Activated CD4-positive, alpha-beta memory T cell treated with anti-CD3 and anti-CD28 coated beads, Interleukin-2, amount 10 ng/mL, durations not matched to agents 7 days and 5 days (primary cell): Measurements from ENCODE around the gene EHD1. TPM values are rescaled to one million over a fixed set of nuclear protein-coding genes. Genes with fewer than 3 reads are reported as not detected.
A peak's percentile ranks its signal among the peaks of the same experiment; 100 is the strongest.

Experiments
- CTCF ChIA-PET: fragments of 350-600 bp; sonication (Branson Sonifier 250); formaldehyde crosslinking; loops from one replicate; lab custom pipeline; 2021; ENCODE audit warnings: antibody characterized with exemption, inconsistent platforms; lab: Charles Lee
- POLR2A ChIA-PET: fragments of 350-600 bp; sonication (Branson Sonifier 250); formaldehyde crosslinking; loops from one replicate; lab custom pipeline; 2021; ENCODE audit warnings: antibody characterized with exemption; lab: Charles Lee
- DNase-seq: peaks from one replicate; pipeline ENCODE4 v3.0.0-alpha.2; 2020
- H3K27ac Mint-ChIP-seq: one replicate; pipeline ENCODE4 v1.8.0; 2021; ENCODE audit warnings: mild to moderate bottlenecking, mixed read lengths
- H3K27me3 Mint-ChIP-seq: one replicate; pipeline ENCODE4 v1.8.0; 2021; ENCODE audit warnings: mixed read lengths
- H3K36me3 Mint-ChIP-seq: one replicate; pipeline ENCODE4 v1.8.0; 2021; ENCODE audit warnings: low read depth, mixed read lengths
- H3K4me1 Mint-ChIP-seq: one replicate; pipeline ENCODE4 v1.8.0; 2021; ENCODE audit warnings: mixed read lengths
- H3K4me3 Mint-ChIP-seq: one replicate; pipeline ENCODE4 v1.8.0; 2021; ENCODE audit warnings: mild to moderate bottlenecking, mixed read lengths
- H3K9me3 Mint-ChIP-seq: one replicate; pipeline ENCODE4 v1.8.0; 2021; ENCODE audit warnings: mixed read lengths
- total RNA-seq, 2 experiments: library from RNA; stranded (reverse); gene quantifications; one replicate each; pipeline ENCODE4 v1.2.3, GENCODE V29; 2021

EHD1 gene
- total RNA-seq, 2 experiments from 2014 or later: 138 to 146 TPM

DNA sequence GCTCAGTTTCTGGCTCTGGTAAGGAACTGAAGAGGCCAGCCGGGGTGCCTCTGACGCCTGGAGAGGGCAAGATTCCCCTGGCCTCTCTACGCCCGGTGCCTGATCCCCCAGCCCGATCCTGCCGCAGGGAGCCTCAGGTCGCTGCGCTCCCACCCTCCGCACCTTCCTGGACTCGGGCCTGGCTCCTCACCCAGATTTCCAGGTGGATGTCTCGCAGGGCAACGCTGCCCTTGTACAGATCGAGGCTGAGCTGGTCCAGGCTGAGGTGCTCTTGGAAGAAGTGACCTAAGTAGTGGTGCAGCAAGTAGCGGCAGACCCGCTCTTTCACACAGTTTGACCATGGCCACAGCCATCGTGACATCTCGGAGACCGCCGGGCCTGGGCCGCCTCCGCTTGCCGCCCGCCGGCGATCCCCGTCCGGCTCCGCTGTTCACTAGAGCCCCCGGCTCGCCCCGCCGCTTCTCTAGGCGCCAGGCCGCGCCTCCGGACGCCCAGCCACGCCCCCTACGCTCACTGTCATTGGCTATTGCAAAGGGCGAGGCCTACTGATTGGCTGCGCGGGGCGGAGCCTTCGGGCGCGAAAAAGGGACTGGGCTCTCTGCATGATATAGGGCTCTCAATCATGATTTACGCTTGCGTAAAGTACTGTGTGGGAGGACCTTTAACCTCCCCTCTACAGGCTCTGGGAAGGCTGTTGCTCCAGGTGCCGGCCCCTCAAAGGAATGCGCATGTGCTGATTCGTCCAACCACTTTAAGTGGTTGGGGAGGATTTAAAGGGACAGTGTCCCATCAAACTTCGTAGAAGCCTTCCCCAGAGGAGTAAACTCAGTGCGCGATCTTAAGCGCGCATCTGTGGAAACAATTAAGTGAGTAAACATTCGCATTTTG lies 38.6 kb upstream of the EHD1 start, which contains the start of gene ATG2A:
Gene ATG2A (minus strand): TSS at position 435 of the 888 bp plus-strand sequence. CDS start 74 bp downstream, at position 361.
- ChIA-PET CTCF (interaction anchor here (1.3 to 1.4 kb wide), 2 partner anchors 29 to 69 kb away, joined by 3 to 4 read pairs; no protein-coding TSS in a partner anchor), POLR2A (interaction anchor here (0.9 to 1.9 kb wide), 8 partner anchors 17 to 218 kb away, joined by 3 to 5 read pairs (median 4); partner anchors contain the start of genes ARL2, EHD1, FAU and MRPL49)
- H3K36me3 Mint-ChIP-seq: peaks cover 5% of the 10 kb centered on the region
- H3K9me3 Mint-ChIP-seq: no peaks in the 10 kb centered on the region
- peaks cover 28% of the 10 kb centered on the region for H3K4me1 Mint-ChIP-seq
- H3K27me3 Mint-ChIP-seq: no peaks in the 10 kb centered on the region
- peak within 1 kb of the TSS; percentile 96 for H3K27ac Mint-ChIP-seq
- peak within 1 kb of the TSS; percentile 92 for H3K4me3 Mint-ChIP-seq
- DNase-seq: peak; percentile 99

GRCh38 chr11:64916040-64916774 lies 37.8 kb upstream of the EHD1 start:
- peak; percentile 72 for DNase-seq
- no peaks in the 10 kb centered on the region for H3K27me3 Mint-ChIP-seq
- peak overlapping the region; percentile 92 for H3K4me3 Mint-ChIP-seq
- H3K27ac Mint-ChIP-seq: peak overlapping the region; percentile 96
- no peaks in the 10 kb centered on the region for H3K9me3 Mint-ChIP-seq
- peaks cover 12% of the 10 kb centered on the region for H3K36me3 Mint-ChIP-seq
- CTCF ChIA-PET: interaction anchor here (0.5 to 1.5 kb wide), 3 partner anchors 28 to 98 kb away, joined by 3 to 5 read pairs (median 3); no protein-coding TSS in a partner anchor
- peaks cover 28% of the 10 kb centered on the region for H3K4me1 Mint-ChIP-seq
- POLR2A ChIA-PET: interaction anchor here (0.6 to 1.9 kb wide), 10 partner anchors 8 to 219 kb away, joined by 3 to 5 read pairs (median 3); partner anchors contain the start of genes ARL2, FAU, MRPL49 and PPP2R5B

DNA sequence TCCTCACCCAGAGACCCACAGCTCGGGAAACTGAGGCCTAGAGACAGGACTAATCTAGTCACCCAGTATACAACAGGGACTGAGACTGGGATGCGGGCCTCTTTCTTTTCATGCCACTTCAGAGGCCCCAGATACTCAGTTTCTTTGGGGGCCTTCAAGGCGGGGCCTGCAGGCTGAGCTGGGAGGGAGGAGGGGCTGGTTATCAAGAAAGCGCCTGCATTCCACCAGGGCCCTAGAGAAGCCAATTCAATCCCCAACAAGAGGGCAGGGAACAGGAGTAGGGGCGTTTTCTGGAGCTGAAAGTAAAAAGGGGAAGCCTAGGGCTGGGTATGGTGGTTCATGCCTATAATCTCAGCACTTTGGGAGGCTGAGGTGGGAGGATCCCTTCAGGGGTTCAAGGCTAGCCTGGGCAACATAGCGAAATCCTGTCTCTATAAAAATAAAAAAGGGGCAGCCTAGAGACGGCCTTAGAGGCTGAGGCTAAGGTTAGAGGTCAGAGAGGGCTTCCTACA lies 37.0 kb upstream of the EHD1 start:
- H3K36me3 Mint-ChIP-seq: peaks cover 17% of the 10 kb centered on the region
- peaks cover 28% of the 10 kb centered on the region for H3K4me1 Mint-ChIP-seq
- ChIA-PET POLR2A (interaction anchor here (1.0 to 1.9 kb wide), 3 partner anchors 9 to 220 kb away, joined by 3 to 5 read pairs (median 3); partner anchors contain the start of gene PPP2R5B), CTCF (interaction anchor here (1.3 to 1.5 kb wide), 2 partner anchors 27 to 97 kb away, joined by 3 read pairs; no protein-coding TSS in a partner anchor)
- peak overlapping the region; percentile 96 for H3K27ac Mint-ChIP-seq
- no peak for DNase-seq
- no peaks in the 10 kb centered on the region for H3K27me3 Mint-ChIP-seq
- no peaks in the 10 kb centered on the region for H3K9me3 Mint-ChIP-seq
- H3K4me3 Mint-ChIP-seq: peak overlapping the region; percentile 92

GRCh38 chr11:64914123-64914522 lies 35.7 kb upstream of the EHD1 start:
- Mint-ChIP-seq H3K4me3 (no peak overlapping the region), H3K27me3 (no peaks in the 10 kb centered on the region), H3K9me3 (no peaks in the 10 kb centered on the region), H3K27ac (no peak overlapping the region), H3K4me1 (peaks cover 28% of the 10 kb centered on the region), H3K36me3 (peaks cover 17% of the 10 kb centered on the region)
- CTCF ChIA-PET: no interaction called here
- POLR2A ChIA-PET: interaction anchor here (0.6 to 1.2 kb wide), 2 partner anchors 182 to 855 kb away, joined by 3 read pairs; partner anchors contain the start of gene VPS51
- DNase-seq: no peak

- Mint-ChIP-seq H3K36me3 (peaks cover 17% of the 10 kb centered on the region), H3K4me1 (peaks cover 27% of the 10 kb centered on the region), H3K27ac (no peak overlapping the region), H3K9me3 (no peaks in the 10 kb centered on the region), H3K27me3 (no peaks in the 10 kb centered on the region), H3K4me3 (no peak overlapping the region)
- DNase-seq: no peak
- CTCF ChIA-PET: no interaction called here
- POLR2A ChIA-PET: no interaction called here
Measured at GRCh38 chr11:64913171-64913727, 34.8 kb upstream of the EHD1 start.

- no peaks in the 10 kb centered on the region for H3K27me3 Mint-ChIP-seq
- CTCF ChIA-PET: no interaction called here
- peaks cover 15% of the 10 kb centered on the region for H3K4me1 Mint-ChIP-seq
- H3K4me3 Mint-ChIP-seq: no peak overlapping the region
- DNase-seq: no peak
- peak overlapping the region; percentile 9 for H3K27ac Mint-ChIP-seq
- POLR2A ChIA-PET: interaction anchor here (1.0 to 1.4 kb wide), 3 partner anchors 10 to 206 kb away, joined by 3 read pairs; partner anchors contain the start of genes EHD1 and ZNHIT2
- H3K36me3 Mint-ChIP-seq: peaks cover 24% of the 10 kb centered on the region
- H3K9me3 Mint-ChIP-seq: no peaks in the 10 kb centered on the region
Measured at GRCh38 chr11:64911689-64912088, 33.3 kb upstream of the EHD1 start.

- no peak overlapping the region for H3K4me3 Mint-ChIP-seq
- peaks cover 24% of the 10 kb centered on the region for H3K36me3 Mint-ChIP-seq
- DNase-seq: no peak
- ChIA-PET CTCF (no interaction called here), POLR2A (interaction anchor here (1.2 to 1.4 kb wide), 2 partner anchors 33 to 206 kb away, joined by 3 read pairs; partner anchors contain the start of genes EHD1 and ZNHIT2)
- no peaks in the 10 kb centered on the region for H3K9me3 Mint-ChIP-seq
- H3K4me1 Mint-ChIP-seq: peaks cover 10% of the 10 kb centered on the region
- no peaks in the 10 kb centered on the region for H3K27me3 Mint-ChIP-seq
- H3K27ac Mint-ChIP-seq: no peak overlapping the region
Measured at GRCh38 chr11:64911142-64911541, 32.7 kb upstream of the EHD1 start.

DNA sequence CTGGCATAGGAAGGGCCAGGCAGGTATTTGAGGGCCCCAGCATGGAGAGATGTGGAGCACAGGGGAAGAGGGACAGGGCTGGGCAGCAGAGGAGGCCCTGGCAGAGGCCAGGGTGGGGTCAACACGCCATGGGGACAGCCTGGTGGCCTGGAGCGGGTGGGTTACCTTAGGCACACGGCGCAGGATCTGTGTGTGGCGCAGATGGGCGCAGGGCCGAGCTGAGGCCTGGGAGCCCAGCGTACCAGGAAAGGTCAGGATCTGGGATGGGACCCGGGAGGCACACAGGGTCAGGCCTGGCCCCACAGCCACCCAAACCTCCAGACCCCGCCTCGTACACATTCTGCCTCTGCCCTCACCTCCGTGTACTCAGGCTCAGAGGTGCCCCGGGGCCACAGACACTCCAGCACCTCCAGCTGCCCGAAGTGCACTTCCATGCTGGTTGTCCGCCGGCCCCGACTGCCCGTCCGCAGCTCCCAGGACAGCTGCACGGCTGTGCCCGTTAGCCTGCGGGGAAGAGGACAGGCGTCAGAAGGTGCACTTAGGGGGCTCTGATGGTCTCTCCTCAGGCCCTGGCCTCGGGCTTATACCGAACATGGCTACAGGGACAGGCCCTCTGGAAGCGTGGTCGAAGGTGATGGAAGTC lies 32.2 kb upstream of the EHD1 start:
- Mint-ChIP-seq H3K4me3 (no peak overlapping the region), H3K27me3 (no peaks in the 10 kb centered on the region), H3K9me3 (no peaks in the 10 kb centered on the region), H3K4me1 (peaks cover 4% of the 10 kb centered on the region), H3K36me3 (peaks cover 24% of the 10 kb centered on the region), H3K27ac (no peak overlapping the region)
- POLR2A ChIA-PET: interaction anchor here (1.2 kb wide), 1 partner anchor 14 kb away, joined by 4 read pairs; the partner anchor contains the start of gene PPP2R5B
- CTCF ChIA-PET: no interaction called here
- DNase-seq: no peak

- Mint-ChIP-seq H3K27ac (no peak overlapping the region), H3K27me3 (no peaks in the 10 kb centered on the region), H3K4me1 (peaks cover 3% of the 10 kb centered on the region), H3K9me3 (no peaks in the 10 kb centered on the region), H3K36me3 (peaks cover 27% of the 10 kb centered on the region), H3K4me3 (no peak overlapping the region)
- DNase-seq: no peak
- POLR2A ChIA-PET: interaction anchor here (1.2 kb wide), 1 partner anchor 14 kb away, joined by 4 read pairs; the partner anchor contains the start of gene PPP2R5B
- CTCF ChIA-PET: no interaction called here
Measured at GRCh38 chr11:64909653-64910343, 31.4 kb upstream of the EHD1 start.

- CTCF ChIA-PET: no interaction called here
- Mint-ChIP-seq H3K4me3 (no peak overlapping the region), H3K9me3 (no peaks in the 10 kb centered on the region), H3K4me1 (no peaks in the 10 kb centered on the region), H3K36me3 (peaks cover 27% of the 10 kb centered on the region), H3K27ac (no peak overlapping the region), H3K27me3 (no peaks in the 10 kb centered on the region)
- DNase-seq: no peak
- POLR2A ChIA-PET: no interaction called here
Measured at GRCh38 chr11:64908766-64909165, 30.3 kb upstream of the EHD1 start.

GRCh38 chr11:64906314-64906635 lies 27.9 kb upstream of the EHD1 start:
- H3K27me3 Mint-ChIP-seq: no peaks in the 10 kb centered on the region
- H3K36me3 Mint-ChIP-seq: peaks cover 23% of the 10 kb centered on the region
- DNase-seq: no peak
- ChIA-PET CTCF (no interaction called here), POLR2A (no interaction called here)
- peaks cover 6% of the 10 kb centered on the region for H3K4me1 Mint-ChIP-seq
- H3K9me3 Mint-ChIP-seq: no peaks in the 10 kb centered on the region
- no peak overlapping the region for H3K27ac Mint-ChIP-seq
- H3K4me3 Mint-ChIP-seq: no peak overlapping the region
